Calu3 (cell line): ENCODE results near the gene MAPKAPK3. TPM values are rescaled to one million over a fixed set of nuclear protein-coding genes. Genes with fewer than 3 reads are reported as not detected.

ENCODE experiments used
- BruUV-seq: library from RNA; stranded (reverse); fragments of 400-500 nt; replicated peaks from 2 replicates; lab custom pipeline; 2021; lab: Mats Ljungman, UMichigan
- CTCF ChIA-PET: fragments of 300-600 bp; sonication (Branson Sonifier 250); formaldehyde crosslinking; loops from one replicate; lab custom pipeline; 2022; ENCODE audit warnings: antibody characterized with exemption; lab: Charles Lee
- DNase-seq: peaks from one replicate; pipeline ENCODE4 v3.0.0; 2022
- H3K27ac Mint-ChIP-seq: one replicate; pipeline ENCODE4 v1.8.0; 2022; ENCODE audit warnings: mixed read lengths; ENCODE audit not compliant: unreplicated experiment
- H3K27me3 Mint-ChIP-seq: one replicate; pipeline ENCODE4 v1.8.0; 2022; ENCODE audit warnings: mixed read lengths; ENCODE audit not compliant: unreplicated experiment
- H3K36me3 Mint-ChIP-seq: one replicate; pipeline ENCODE4 v1.8.0; 2022; ENCODE audit warnings: mild to moderate bottlenecking, moderate library complexity, mixed read lengths; ENCODE audit not compliant: insufficient read depth, unreplicated experiment
- H3K4me1 Mint-ChIP-seq: one replicate; pipeline ENCODE4 v1.8.0; 2022; ENCODE audit warnings: mild to moderate bottlenecking, low read depth, mixed read lengths; ENCODE audit not compliant: unreplicated experiment
- H3K4me3 Mint-ChIP-seq: one replicate; pipeline ENCODE4 v1.8.0; 2022; ENCODE audit warnings: mild to moderate bottlenecking, low read depth, moderate library complexity, mixed read lengths; ENCODE audit not compliant: unreplicated experiment
- H3K9me3 Mint-ChIP-seq: one replicate; pipeline ENCODE4 v1.8.0; 2022; ENCODE audit warnings: low read depth, mixed read lengths; ENCODE audit not compliant: unreplicated experiment
- intact Hi-C: fragments of 100-400 bp; cut with micrococcal nuclease; formaldehyde crosslinking; loops from one replicate; pipeline ENCODE4 v1.10.0; 2022; ENCODE audit not compliant: unreplicated experiment
- total RNA-seq: library from RNA; stranded (reverse); gene quantifications from 2 replicates; pipeline ENCODE4 v1.2.3, GENCODE V29; 2022
- TF ChIP-seq, protein P1 (sequence below): fragments of 200-600 bp; IDR thresholded peaks from one replicate; pipeline ENCODE4 v1.8.0; 2022; ENCODE audit warnings: antibody characterized with exemption; ENCODE audit not compliant: unreplicated experiment

Gene MAPKAPK3
- total RNA-seq, 1 experiment from 2014 or later: 40.6 TPM

DNA sequence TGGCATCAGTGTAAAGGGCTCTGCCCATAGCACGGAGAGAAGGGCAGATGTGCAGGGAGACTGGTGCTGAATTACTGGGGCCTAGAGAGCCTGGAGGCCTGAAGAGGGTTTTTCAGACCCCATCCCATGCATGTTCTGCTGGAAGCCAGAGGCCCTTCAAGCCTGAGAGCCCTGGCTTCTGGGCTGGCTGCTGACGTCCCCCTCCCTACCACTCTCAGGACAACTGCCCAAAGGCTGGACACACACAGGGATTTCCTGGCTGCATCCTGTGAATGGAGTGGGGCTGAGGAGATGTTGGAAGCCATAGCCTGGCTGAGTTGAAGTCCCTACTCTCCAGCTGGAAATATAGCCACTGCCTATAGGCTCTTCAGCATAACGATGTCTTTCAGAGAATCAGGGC, 40.9 kb downstream of the MAPKAPK3 start:
- DNase-seq: no peak
- no peaks in the 10 kb centered on the region for H3K4me1 Mint-ChIP-seq
- H3K9me3 Mint-ChIP-seq: no peaks in the 10 kb centered on the region
- CTCF ChIA-PET: interaction anchor here (1.9 kb wide), 1 partner anchor 41 kb away, joined by 4 read pairs; the partner anchor contains the start of gene MAPKAPK3
- intact Hi-C loops: no loop called here
- H3K27me3 Mint-ChIP-seq: peaks cover 12% of the 10 kb centered on the region
- BruUV-seq: no TSS peak
- peaks cover 12% of the 10 kb centered on the region for H3K36me3 Mint-ChIP-seq
- TF ChIP-seq, protein P1, sequence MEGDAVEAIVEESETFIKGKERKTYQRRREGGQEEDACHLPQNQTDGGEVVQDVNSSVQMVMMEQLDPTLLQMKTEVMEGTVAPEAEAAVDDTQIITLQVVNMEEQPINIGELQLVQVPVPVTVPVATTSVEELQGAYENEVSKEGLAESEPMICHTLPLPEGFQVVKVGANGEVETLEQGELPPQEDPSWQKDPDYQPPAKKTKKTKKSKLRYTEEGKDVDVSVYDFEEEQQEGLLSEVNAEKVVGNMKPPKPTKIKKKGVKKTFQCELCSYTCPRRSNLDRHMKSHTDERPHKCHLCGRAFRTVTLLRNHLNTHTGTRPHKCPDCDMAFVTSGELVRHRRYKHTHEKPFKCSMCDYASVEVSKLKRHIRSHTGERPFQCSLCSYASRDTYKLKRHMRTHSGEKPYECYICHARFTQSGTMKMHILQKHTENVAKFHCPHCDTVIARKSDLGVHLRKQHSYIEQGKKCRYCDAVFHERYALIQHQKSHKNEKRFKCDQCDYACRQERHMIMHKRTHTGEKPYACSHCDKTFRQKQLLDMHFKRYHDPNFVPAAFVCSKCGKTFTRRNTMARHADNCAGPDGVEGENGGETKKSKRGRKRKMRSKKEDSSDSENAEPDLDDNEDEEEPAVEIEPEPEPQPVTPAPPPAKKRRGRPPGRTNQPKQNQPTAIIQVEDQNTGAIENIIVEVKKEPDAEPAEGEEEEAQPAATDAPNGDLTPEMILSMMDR: no peak
- H3K4me3 Mint-ChIP-seq: no peak overlapping the region
- no peak overlapping the region for H3K27ac Mint-ChIP-seq

DNA sequence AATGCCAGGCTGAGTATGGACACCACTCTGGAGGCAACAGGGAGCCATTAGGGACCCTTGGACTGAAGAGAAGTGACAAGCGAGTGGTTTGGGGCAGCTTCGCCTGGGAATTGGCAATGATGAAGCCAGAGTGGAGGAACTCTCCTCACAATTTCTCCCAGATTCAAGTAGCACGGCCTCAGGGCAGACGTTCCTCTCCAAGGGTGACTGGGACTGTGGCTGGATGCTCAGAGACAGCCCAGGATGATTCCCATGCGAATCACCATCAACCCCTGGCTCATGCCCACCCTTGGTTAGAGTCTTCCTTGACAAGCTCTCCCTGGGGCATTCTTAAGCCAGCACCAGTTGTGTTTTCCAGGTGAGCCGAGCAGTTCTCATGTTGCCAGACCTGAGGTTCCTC, 41.5 kb downstream of the MAPKAPK3 start:
- no peak overlapping the region for H3K4me3 Mint-ChIP-seq
- CTCF ChIA-PET: no interaction called here
- no peaks in the 10 kb centered on the region for H3K9me3 Mint-ChIP-seq
- H3K4me1 Mint-ChIP-seq: no peaks in the 10 kb centered on the region
- H3K27ac Mint-ChIP-seq: no peak overlapping the region
- DNase-seq: no peak
- intact Hi-C loops: no loop called here
- H3K27me3 Mint-ChIP-seq: peaks cover 12% of the 10 kb centered on the region
- no TSS peak for BruUV-seq
- TF ChIP-seq, protein P1: no peak
- H3K36me3 Mint-ChIP-seq: peaks cover 12% of the 10 kb centered on the region

DNA sequence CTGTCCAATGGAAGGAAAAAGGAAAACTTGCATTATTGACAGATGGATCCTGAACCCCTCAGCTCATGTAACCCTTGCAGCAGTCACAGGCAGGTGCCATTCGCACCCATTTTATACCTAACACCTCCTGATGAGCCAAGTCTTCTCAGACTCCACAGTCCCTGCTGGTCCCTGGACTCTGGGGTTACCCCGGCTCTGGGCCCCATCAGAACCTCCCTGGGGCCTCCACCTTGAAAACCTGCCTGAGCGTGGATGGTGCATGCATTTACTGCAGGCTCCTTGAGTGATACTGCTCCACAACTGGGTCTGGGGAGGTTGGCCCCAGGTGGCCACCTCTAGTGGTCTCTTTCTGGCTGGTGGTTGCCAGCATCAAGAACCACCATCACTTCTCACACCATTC, 41.9 kb downstream of the MAPKAPK3 start:
- Mint-ChIP-seq H3K4me1 (no peaks in the 10 kb centered on the region), H3K4me3 (no peak overlapping the region), H3K27ac (no peak overlapping the region), H3K27me3 (peaks cover 12% of the 10 kb centered on the region), H3K9me3 (no peaks in the 10 kb centered on the region), H3K36me3 (peaks cover 12% of the 10 kb centered on the region)
- no peak for DNase-seq
- BruUV-seq: no TSS peak
- CTCF ChIA-PET: interaction anchor here (0.7 kb wide), 1 partner anchor 25 kb away, joined by 7 read pairs; no protein-coding TSS in a partner anchor
- intact Hi-C loops: no loop called here
- TF ChIP-seq, protein P1: no peak

DNA sequence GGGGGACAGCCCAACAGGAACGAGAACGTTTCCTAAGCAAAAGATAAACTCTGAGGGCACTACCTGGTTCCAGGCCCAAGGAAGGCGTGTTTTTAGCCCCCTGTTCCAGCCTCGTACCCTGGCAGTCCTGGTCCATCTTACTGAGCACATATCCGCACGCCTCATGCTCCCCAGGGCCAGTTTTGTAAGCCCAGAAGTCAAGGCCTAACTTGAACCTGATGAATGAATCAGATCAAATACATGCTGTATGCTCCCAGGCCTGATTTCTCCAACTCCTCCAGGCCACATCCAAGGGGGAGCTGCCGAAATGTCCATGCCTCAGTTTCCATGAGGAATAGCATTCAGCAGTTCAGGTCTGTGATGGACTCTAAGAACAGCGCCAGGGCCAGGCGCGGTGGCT, 43.4 kb downstream of the MAPKAPK3 start:
- TF ChIP-seq, protein P1: no peak
- intact Hi-C loops: no loop called here
- H3K9me3 Mint-ChIP-seq: no peaks in the 10 kb centered on the region
- peaks cover 22% of the 10 kb centered on the region for H3K27me3 Mint-ChIP-seq
- H3K27ac Mint-ChIP-seq: no peak overlapping the region
- CTCF ChIA-PET: no interaction called here
- DNase-seq: no peak
- no TSS peak for BruUV-seq
- H3K4me1 Mint-ChIP-seq: no peaks in the 10 kb centered on the region
- H3K36me3 Mint-ChIP-seq: peaks cover 7% of the 10 kb centered on the region
- H3K4me3 Mint-ChIP-seq: no peak overlapping the region
